SK-N-SH (cell line): Measurements from ENCODE around the gene OGFOD3. TPM values are rescaled to one million over a fixed set of nuclear protein-coding genes. Genes with fewer than 3 reads are reported as not detected.
A peak's percentile ranks its signal among the peaks of the same experiment; 100 is the strongest.

Source experiments
- CTCF ChIA-PET: fragments of 300-600, 350-600 bp; formaldehyde crosslinking; extraction: SDS; loops from one replicate; lab custom pipeline; 2021; lab: Yijun Ruan, JAX
- POLR2A ChIA-PET: fragments of 350-600 bp; sonication (Branson Sonifier 250); formaldehyde crosslinking; extraction: SDS; loops from one replicate; lab custom pipeline; 2020; ENCODE audit warnings: antibody characterized with exemption, inconsistent platforms; lab: Yijun Ruan, JAX
- DNase-seq: peaks from one replicate; pipeline ENCODE4 v3.0.0; 2012
- H2AFZ ChIP-seq: fragments of 200-600 bp; sonication (generic); 2 replicates; pipeline ENCODE4 v1.8.1; 2016; ENCODE audit warnings: antibody characterized with exemption, mild to moderate bottlenecking, low read depth
- H3F3A ChIP-seq: fragments of 200-600 bp; sonication (generic); replicated peaks from 2 replicates; pipeline ENCODE3; 2016; ENCODE audit warnings: antibody characterized with exemption, mild to moderate bottlenecking; ENCODE audit not compliant: insufficient read depth
- H3K27ac ChIP-seq, 2 experiments: fragments of 200-500 bp in 1 of 2; fragments of 200-600 bp in 1 of 2; sonication (Bioruptor generic) in 1 of 2; sonication (generic), shearing (Covaris generic) in 1 of 2; 2 replicates each; pipeline versions ENCODE4 v1.5.1 to v1.6.1; 2014 to 2016; ENCODE audit warnings: low read depth in 2 of 2, inconsistent platforms in 1 of 2, low read length in 1 of 2, mild to moderate bottlenecking in 1 of 2, mixed read lengths in 1 of 2
- H3K27me3 ChIP-seq: fragments of 200-600 bp; sonication (generic), shearing (Covaris generic); 2 replicates; pipeline ENCODE4 v1.6.1; 2016; ENCODE audit warnings: mixed run types; ENCODE audit not compliant: insufficient read depth
- H3K36me3 ChIP-seq, 2 experiments: fragments of 200-500 bp in 1 of 2; fragments of 200-600 bp in 1 of 2; sonication (Bioruptor generic) in 1 of 2; sonication (generic) in 1 of 2; replicated peaks in 1 of 2; 2 replicates each; pipeline versions ENCODE3 to v1.5.1; 2014 to 2016; ENCODE audit warnings: low read length in 1 of 2, mild to moderate bottlenecking in 1 of 2; ENCODE audit not compliant: insufficient read depth in 2 of 2, control insufficient read depth in 1 of 2
- H3K4me1 ChIP-seq, 2 experiments: fragments of 200-500 bp in 1 of 2; fragments of 200-600 bp in 1 of 2; sonication (Bioruptor generic) in 1 of 2; sonication (generic), shearing (Covaris generic) in 1 of 2; 2 replicates each; pipeline versions ENCODE4 v1.5.1 to v1.6.1; 2014 to 2016; ENCODE audit warnings: low read depth in 1 of 2, low read length in 1 of 2, mixed run types in 1 of 2; ENCODE audit not compliant: insufficient read depth in 2 of 2, control insufficient read depth in 1 of 2
- H3K4me2 ChIP-seq: fragments of 200-600 bp; sonication (generic), shearing (Covaris generic); 2 replicates; pipeline ENCODE4 v1.6.1; 2017; ENCODE audit warnings: mixed run types
- H3K4me3 ChIP-seq, 2 experiments: fragments of 200-500 bp in 1 of 2; fragments of 200-600 bp in 1 of 2; sonication (Bioruptor generic) in 1 of 2; sonication (generic), shearing (Covaris generic) in 1 of 2; 2 replicates each; pipeline versions ENCODE4 v1.5.1 to v1.8.1; 2014 to 2016; ENCODE audit warnings: low read depth in 2 of 2, inconsistent platforms in 1 of 2, low read length in 1 of 2, mild to moderate bottlenecking in 1 of 2, mixed read lengths in 1 of 2, moderate library complexity in 1 of 2
- H3K79me2 ChIP-seq: fragments of 200-600 bp; sonication (generic); 2 replicates; pipeline ENCODE4 v1.8.1; 2017; ENCODE audit warnings: mild to moderate bottlenecking; ENCODE audit not compliant: insufficient read depth
- H3K9ac ChIP-seq: fragments of 200-600 bp; sonication (generic); 2 replicates; pipeline ENCODE4 v1.6.1; 2017; ENCODE audit warnings: mixed run types
- H3K9me2 ChIP-seq: fragments of 200-600 bp; sonication (generic); 2 replicates; pipeline ENCODE4 v1.6.1; 2017; ENCODE audit warnings: mixed run types
- H3K9me3 ChIP-seq: fragments of 200-600 bp; sonication (generic); 2 replicates; pipeline ENCODE4 v1.6.1; 2017; ENCODE audit warnings: mixed run types, mild to moderate bottlenecking, moderate library complexity
- H4K20me1 ChIP-seq: fragments of 200-600 bp; sonication (generic); 2 replicates; pipeline ENCODE4 v1.6.1; 2017; ENCODE audit warnings: mild to moderate bottlenecking, mixed run types; ENCODE audit not compliant: insufficient read depth
- GATA2 ChIP-seq: sonication (generic); formaldehyde crosslinking; IDR thresholded peaks from 2 replicates; pipeline ENCODE4 v1.5.0; 2020; ENCODE audit warnings: mild to moderate bottlenecking, missing genetic modification reagents
- RFX5 ChIP-seq: IDR thresholded peaks from 2 replicates; pipeline ENCODE4 v1.6.1; 2012; ENCODE audit warnings: mild to moderate bottlenecking, improper control_type of control experiment, low read length
- WGBS: methylation state at CpG from one replicate; pipeline ENCODE4 v1.1.6; 2017; ENCODE audit warnings: low lambda C conversion rate; 5-methylcytosine and 5-hydroxymethylcytosine counted together
- polyA plus RNA-seq, 3 experiments: library from polyadenylated mRNA; depleted of rRNA; stranded (reverse); fragments of >200 nt; gene quantifications; 2 replicates each; pipeline ENCODE4 v1.2.3, GENCODE V29; 2012
- TF ChIP-seq, protein P1 (sequence below): IDR thresholded peaks from 2 replicates; pipeline ENCODE4 v1.6.1; 2012; ENCODE audit warnings: mild to moderate bottlenecking, low read depth, low read length, moderate library complexity
- TF ChIP-seq, protein P2 (sequence below): fragments of 150-350 bp; IDR thresholded peaks from 2 replicates; pipeline ENCODE4 v1.6.1; 2016; ENCODE audit warnings: mild to moderate bottlenecking, low read depth, low read length

Gene OGFOD3
- polyA plus RNA-seq, 1 of the 3 experiments (the other 2 are of a cell fraction): 68.2 TPM

GRCh38 chr17:82387705-82388106 lies 30.7 kb downstream of the OGFOD3 start:
- Histone ChIP-seq H3K9me3 (no peaks in the 10 kb centered on the region), H3K4me1 (peaks cover 6 to 53% of the 10 kb centered on the region in 2 experiments; a peak in 2 of 4 replicates), H3K27ac (no peak overlapping the region; a peak in 1 of 4 replicates), H3K4me3 (no peak overlapping the region), H3K27me3 (no peaks in the 10 kb centered on the region), H3K9ac (no peak overlapping the region), H3K36me3 (no peaks in the 10 kb centered on the region), H3K4me2 (no peak overlapping the region)
- POLR2A ChIA-PET: no interaction called here
- no peak for DNase-seq
- TF ChIP-seq, protein P1, sequence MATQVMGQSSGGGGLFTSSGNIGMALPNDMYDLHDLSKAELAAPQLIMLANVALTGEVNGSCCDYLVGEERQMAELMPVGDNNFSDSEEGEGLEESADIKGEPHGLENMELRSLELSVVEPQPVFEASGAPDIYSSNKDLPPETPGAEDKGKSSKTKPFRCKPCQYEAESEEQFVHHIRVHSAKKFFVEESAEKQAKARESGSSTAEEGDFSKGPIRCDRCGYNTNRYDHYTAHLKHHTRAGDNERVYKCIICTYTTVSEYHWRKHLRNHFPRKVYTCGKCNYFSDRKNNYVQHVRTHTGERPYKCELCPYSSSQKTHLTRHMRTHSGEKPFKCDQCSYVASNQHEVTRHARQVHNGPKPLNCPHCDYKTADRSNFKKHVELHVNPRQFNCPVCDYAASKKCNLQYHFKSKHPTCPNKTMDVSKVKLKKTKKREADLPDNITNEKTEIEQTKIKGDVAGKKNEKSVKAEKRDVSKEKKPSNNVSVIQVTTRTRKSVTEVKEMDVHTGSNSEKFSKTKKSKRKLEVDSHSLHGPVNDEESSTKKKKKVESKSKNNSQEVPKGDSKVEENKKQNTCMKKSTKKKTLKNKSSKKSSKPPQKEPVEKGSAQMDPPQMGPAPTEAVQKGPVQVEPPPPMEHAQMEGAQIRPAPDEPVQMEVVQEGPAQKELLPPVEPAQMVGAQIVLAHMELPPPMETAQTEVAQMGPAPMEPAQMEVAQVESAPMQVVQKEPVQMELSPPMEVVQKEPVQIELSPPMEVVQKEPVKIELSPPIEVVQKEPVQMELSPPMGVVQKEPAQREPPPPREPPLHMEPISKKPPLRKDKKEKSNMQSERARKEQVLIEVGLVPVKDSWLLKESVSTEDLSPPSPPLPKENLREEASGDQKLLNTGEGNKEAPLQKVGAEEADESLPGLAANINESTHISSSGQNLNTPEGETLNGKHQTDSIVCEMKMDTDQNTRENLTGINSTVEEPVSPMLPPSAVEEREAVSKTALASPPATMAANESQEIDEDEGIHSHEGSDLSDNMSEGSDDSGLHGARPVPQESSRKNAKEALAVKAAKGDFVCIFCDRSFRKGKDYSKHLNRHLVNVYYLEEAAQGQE: peak; percentile 77; the same call in 1 of the 2 replicates
- TF ChIP-seq, protein P2, sequence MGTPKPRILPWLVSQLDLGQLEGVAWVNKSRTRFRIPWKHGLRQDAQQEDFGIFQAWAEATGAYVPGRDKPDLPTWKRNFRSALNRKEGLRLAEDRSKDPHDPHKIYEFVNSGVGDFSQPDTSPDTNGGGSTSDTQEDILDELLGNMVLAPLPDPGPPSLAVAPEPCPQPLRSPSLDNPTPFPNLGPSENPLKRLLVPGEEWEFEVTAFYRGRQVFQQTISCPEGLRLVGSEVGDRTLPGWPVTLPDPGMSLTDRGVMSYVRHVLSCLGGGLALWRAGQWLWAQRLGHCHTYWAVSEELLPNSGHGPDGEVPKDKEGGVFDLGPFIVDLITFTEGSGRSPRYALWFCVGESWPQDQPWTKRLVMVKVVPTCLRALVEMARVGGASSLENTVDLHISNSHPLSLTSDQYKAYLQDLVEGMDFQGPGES: no peak
- TF ChIP-seq, all 33 proteins: peak for 1
- H3F3A ChIP-seq: peaks cover 4% of the 10 kb centered on the region
- H4K20me1 ChIP-seq: peaks cover 8% of the 10 kb centered on the region; the same call in 1 of the 2 replicates
- CTCF ChIA-PET: interaction anchor here (1.0 to 1.9 kb wide), 3 partner anchors 9 to 152 kb away, joined by 3 to 6 read pairs (median 4); no protein-coding TSS in a partner anchor
- H3K9me2 ChIP-seq: no peaks in the 10 kb centered on the region
- H3K79me2 ChIP-seq: no peaks in the 10 kb centered on the region
- H2AFZ ChIP-seq: no peak overlapping the region
- WGBS: 77% methylated on average over 3 of the region's 3 CpGs

- Histone ChIP-seq H3F3A (peaks cover 4% of the 10 kb centered on the region), H3K4me3 (no peak overlapping the region), H4K20me1 (peaks cover 8% of the 10 kb centered on the region; the same call in 1 of the 2 replicates), H3K4me1 (peaks cover 6 to 53% of the 10 kb centered on the region in 2 experiments; a peak in 2 of 4 replicates), H3K27ac (no peak overlapping the region; a peak in 1 of 4 replicates), H3K9ac (no peak overlapping the region), H3K4me2 (no peak overlapping the region), H3K9me3 (no peaks in the 10 kb centered on the region), H3K36me3 (no peaks in the 10 kb centered on the region), H3K9me2 (no peaks in the 10 kb centered on the region), H2AFZ (no peak overlapping the region), H3K27me3 (no peaks in the 10 kb centered on the region), H3K79me2 (no peaks in the 10 kb centered on the region)
- ChIA-PET POLR2A (no interaction called here), CTCF (interaction anchor here (1.0 to 1.9 kb wide), 3 partner anchors 9 to 151 kb away, joined by 3 to 6 read pairs (median 4); no protein-coding TSS in a partner anchor)
- DNase-seq: no peak
- 71% methylated on average over 35 of the region's 38 CpGs for whole genome bisulfite sequencing
- TF ChIP-seq GATA2 (CRISPR knock-in tag): no peak
- TF ChIP-seq RFX5: no peak
These were observed 31.3 kb downstream of the OGFOD3 start for GRCh38 chr17:82386881-82387704.
